GM13976 (cell line): ENCODE measurements around the gene FAF1.

Experiments
- DNase-seq: peaks from one replicate; pipeline ENCODE4 v3.0.0; 2012; ENCODE audit warnings: low spot score
- in situ Hi-C: fragments of 300-500 bp; cut with MboI; formaldehyde crosslinking; loops from one replicate; pipeline ENCODE4 v1.12.0; 2022; ENCODE audit warnings: low sequenced_read_pairs, mixed read lengths, inconsistent platforms; ENCODE audit not compliant: unreplicated experiment
- TF ChIP-seq, protein P1 (sequence below): IDR thresholded peaks from 2 replicates; pipeline ENCODE4 v1.5.1; 2012; ENCODE audit warnings: borderline replicate concordance, mild to moderate bottlenecking; ENCODE audit not compliant: insufficient read depth; ENCODE audit errors: extremely low read depth, missing control alignments, control extremely low read depth

The FAF1 gene

DNA sequence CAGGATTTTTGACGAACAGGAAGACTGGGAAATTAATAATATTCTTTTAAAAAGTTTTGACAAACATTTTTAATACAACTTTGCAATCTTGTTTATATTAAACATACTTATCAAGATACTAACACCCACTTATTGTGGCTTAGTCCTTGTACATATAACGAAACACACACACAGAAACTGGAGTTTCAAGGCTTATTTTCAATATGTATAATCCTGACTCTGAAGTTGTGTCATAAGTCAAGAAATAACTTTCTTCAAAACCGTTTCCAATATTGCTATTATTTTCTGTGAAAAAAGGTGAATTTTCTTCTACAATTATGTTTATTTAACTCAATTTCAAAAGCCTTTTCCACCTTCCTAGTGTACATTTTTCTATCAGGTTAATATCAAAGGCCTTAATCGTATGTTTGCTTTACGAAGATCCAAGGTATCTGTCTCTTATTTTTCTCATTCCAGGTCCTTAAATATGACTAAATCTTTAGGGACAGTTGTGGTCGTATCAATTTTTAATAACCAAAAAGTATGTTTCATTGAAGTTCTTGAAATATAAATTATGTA lies 11.8 kb upstream of the FAF1 start:
- DNase-seq: peak; percentile 28

DNA sequence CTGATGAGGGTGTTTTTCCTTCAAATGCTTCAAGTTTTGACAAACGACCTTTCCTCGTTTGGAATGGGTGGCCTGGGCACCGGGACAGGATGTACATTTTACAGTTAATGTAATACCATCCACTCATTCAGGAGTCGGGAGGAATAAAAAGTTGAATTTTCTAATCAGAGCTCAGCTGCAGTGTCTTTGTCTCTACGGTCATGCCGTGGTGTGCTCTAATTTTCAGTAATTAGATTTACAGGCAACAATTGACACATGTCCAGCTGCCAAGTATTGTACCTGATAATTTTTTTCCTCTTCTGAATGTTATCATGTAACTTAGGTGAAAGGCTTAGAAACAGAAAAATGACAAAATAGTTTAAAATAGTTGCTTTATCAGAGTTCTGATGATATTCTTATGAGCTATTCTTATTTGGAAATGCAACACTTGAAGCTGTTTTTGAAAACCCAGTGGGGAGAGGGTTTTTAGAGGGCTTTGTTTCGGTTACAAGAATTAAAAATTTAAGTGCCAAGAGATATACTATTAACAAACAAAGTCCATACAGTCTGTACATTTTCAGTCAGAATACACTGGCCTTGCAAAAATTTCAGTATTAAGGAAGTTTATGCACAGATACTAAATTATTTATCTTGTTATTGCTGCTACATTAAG lies 11.0 kb upstream of the FAF1 start:
- TF ChIP-seq, protein P1, sequence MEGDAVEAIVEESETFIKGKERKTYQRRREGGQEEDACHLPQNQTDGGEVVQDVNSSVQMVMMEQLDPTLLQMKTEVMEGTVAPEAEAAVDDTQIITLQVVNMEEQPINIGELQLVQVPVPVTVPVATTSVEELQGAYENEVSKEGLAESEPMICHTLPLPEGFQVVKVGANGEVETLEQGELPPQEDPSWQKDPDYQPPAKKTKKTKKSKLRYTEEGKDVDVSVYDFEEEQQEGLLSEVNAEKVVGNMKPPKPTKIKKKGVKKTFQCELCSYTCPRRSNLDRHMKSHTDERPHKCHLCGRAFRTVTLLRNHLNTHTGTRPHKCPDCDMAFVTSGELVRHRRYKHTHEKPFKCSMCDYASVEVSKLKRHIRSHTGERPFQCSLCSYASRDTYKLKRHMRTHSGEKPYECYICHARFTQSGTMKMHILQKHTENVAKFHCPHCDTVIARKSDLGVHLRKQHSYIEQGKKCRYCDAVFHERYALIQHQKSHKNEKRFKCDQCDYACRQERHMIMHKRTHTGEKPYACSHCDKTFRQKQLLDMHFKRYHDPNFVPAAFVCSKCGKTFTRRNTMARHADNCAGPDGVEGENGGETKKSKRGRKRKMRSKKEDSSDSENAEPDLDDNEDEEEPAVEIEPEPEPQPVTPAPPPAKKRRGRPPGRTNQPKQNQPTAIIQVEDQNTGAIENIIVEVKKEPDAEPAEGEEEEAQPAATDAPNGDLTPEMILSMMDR: no peak
- in situ Hi-C loops: loop anchor here (25.0 kb wide), 1 partner anchor 566 kb away; no protein-coding TSS in a partner anchor
- DNase-seq: no peak

More for the DNA sequence above, 11.8 kb upstream of the FAF1 start:
- in situ Hi-C loops: loop anchor here (25.0 kb wide), 1 partner anchor 565 kb away; no protein-coding TSS in a partner anchor
- TF ChIP-seq, protein P1: no peak

DNA sequence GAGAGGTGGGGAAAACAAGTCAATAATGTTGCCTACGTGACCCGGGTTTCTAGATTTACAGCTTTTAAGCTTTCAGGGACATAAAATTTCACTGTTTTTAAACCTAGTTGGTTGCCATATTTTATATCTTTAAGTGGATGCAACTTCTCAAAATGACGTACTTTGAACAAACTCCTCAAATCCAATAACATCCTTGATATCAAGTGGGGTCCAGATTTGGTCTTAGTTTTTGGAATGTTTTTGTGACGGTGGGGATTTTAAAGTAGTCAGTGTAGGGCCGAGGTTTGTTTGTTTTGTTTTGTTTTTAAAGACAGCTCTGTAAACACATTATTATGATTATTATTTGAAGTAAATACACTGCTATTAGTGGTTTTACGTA lies 10.4 kb upstream of the FAF1 start:
- in situ Hi-C loops: loop anchor here (25.0 kb wide), 1 partner anchor 567 kb away; no protein-coding TSS in a partner anchor
- DNase-seq: no peak
- TF ChIP-seq, protein P1: no peak

DNA sequence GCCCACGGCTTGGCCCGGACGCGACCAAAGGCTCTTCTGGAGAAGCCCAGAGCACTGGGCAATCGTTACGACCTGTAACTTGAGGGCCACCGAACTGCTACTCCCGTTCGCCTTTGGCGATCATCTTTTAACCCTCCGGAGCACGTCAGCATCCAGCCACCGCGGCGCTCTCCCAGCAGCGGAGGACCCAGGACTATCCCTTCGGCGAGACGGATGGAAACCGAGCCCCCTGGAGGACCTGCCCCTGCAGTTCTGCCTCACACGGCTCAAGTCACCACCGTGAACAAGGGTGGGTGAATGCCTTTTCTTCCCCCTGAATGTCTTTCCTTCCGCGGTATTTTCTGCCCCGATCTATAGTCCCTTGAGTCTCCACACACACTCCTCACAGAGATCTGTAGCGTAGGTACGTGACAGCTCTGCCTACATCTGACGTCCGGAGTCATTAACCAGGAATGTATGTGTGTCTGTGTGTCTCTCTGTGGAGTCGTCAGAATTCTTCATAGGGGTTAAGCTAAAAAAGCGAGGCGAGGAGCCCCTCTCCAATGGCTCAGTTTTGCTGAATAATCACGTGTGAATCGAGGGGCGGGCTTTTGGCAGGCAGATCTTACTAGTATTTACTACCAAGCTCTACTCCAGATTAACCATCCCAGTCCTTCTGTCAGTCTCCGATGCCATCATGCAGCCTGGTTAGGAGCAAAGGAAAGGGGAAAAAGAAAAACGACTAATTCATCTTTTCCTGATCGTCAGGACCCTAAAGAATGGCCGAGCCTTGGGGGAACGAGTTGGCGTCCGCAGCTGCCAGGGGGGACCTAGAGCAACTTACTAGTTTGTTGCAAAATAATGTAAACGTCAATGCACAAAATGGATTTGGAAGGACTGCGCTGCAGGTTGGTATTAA lies 9.8 kb upstream of the FAF1 start, which contains the start of gene CDKN2C:
TSS of gene CDKN2C (plus strand) at position 635 of the 898 bp plus-strand sequence. CDS start at position 759, 124 bp downstream.
- TF ChIP-seq, protein P1: no peak
- DNase-seq: peak; percentile 53
- in situ Hi-C loops: loop anchor here (25.0 kb wide), 1 partner anchor 567 kb away; no protein-coding TSS in a partner anchor

DNA sequence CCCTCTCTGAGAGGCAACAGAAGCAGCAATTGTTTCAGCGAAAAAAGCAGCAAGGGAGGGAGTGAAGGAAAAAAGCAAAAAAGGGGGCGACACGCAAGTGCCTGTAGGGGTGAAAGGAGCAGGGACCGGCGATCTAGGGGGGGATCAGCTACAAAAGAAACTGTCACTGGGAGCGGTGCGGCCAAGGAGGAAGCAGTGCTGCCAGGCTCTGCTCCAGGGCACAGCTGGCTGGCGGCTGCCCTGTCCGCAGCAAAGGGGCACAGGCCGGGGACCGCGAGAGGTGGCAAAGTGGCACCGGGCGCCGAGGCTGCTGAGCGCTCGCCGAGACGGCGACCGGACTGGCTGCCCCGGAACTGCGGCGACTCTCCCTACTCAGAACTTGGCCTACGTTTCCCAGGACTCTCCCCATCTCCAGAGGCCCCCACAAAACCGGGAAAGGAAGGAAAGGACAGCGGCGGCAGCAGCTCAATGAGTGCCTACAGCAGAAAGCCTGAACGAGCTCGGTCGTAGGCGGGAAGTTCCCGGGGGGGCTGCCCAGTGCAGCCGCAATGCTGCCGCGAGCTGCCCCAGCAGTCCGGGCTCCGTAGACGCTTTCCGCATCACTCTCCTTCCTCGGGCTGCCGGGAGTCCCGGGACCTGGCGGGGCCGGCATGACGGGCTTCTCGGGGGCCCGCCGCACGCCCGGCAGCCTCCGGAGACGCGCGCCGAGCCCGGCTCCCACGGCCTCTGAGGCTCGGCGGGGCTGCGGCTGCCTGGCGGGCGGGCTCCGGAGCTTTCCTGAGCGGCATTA lies 8.9 kb upstream of the FAF1 start:
- in situ Hi-C loops: loop anchor here (25.0 kb wide), 1 partner anchor 568 kb away; no protein-coding TSS in a partner anchor
- DNase-seq: peak; percentile 65
- TF ChIP-seq, protein P1: no peak
